NAMALWA (cell line): ENCODE data around the gene BLACAT1.
A peak's percentile ranks its signal among the peaks of the same experiment; 100 is the strongest.

Experiments used
- DNase-seq: peaks from one replicate; pipeline ENCODE4 v3.0.0-alpha.2; 2015; ENCODE audit warnings: low spot score

The BLACAT1 gene

GRCh38 chr1:205455581-205456382 is at the start of gene BLACAT1:
TSS of gene BLACAT1 (minus strand) at chr1:205456045.
- DNase-seq: no peak

- DNase-seq: peak; percentile 25
These were observed 49.4 kb upstream of the BLACAT1 start for GRCh38 chr1:205505076-205505729.

- peak; percentile 70 for DNase-seq
These were observed 48.6 kb upstream of the BLACAT1 start, which contains the start of gene CDK18 for GRCh38 chr1:205504311-205505075. TSS of gene CDK18 (plus strand) at chr1:205504669. CDS start at chr1:205523168, 18,499 bp downstream.

GRCh38 chr1:205502992-205503391 is 47.1 kb upstream of the BLACAT1 start:
- DNase-seq: no peak

- DNase-seq: no peak
These were observed 46.4 kb upstream of the BLACAT1 start for GRCh38 chr1:205502111-205502810.

- DNase-seq: no peak
These were observed 44.7 kb upstream of the BLACAT1 start for GRCh38 chr1:205500240-205501233.

GRCh38 chr1:205499789-205500188 is 43.9 kb upstream of the BLACAT1 start:
- DNase-seq: no peak

- no peak for DNase-seq
These were observed 41.5 kb upstream of the BLACAT1 start for GRCh38 chr1:205497351-205497750.

- no peak for DNase-seq
These were observed 40.8 kb upstream of the BLACAT1 start for GRCh38 chr1:205496661-205497060.

- DNase-seq: no peak
These were observed 39.5 kb upstream of the BLACAT1 start for GRCh38 chr1:205495237-205495823.

GRCh38 chr1:205494115-205494514 is 38.3 kb upstream of the BLACAT1 start:
- DNase-seq: no peak

GRCh38 chr1:205493241-205494085 is 37.6 kb upstream of the BLACAT1 start:
- DNase-seq: no peak

GRCh38 chr1:205492774-205493173 is 36.9 kb upstream of the BLACAT1 start:
- DNase-seq: no peak

GRCh38 chr1:205492201-205492667 is 36.4 kb upstream of the BLACAT1 start:
- no peak for DNase-seq

GRCh38 chr1:205491794-205492193 is 35.9 kb upstream of the BLACAT1 start:
- DNase-seq: no peak

GRCh38 chr1:205488074-205488723 is 32.4 kb upstream of the BLACAT1 start:
- DNase-seq: peak; percentile 85

GRCh38 chr1:205486258-205486657 is 30.4 kb upstream of the BLACAT1 start:
- no peak for DNase-seq
